Loucy (cell line): ENCODE measurements around the gene KNDC1.

Source experiments
- H2AFZ ChIP-seq: fragments of 200-600 bp; sonication (generic); 2 replicates; pipeline ENCODE4 v1.6.0; 2016; ENCODE audit warnings: antibody characterized with exemption, mild to moderate bottlenecking, low read length, moderate library complexity
- H3F3A ChIP-seq: fragments of 200-600 bp; 2 replicates; pipeline ENCODE4 v1.6.0; 2016; ENCODE audit warnings: antibody characterized with exemption, low read depth, mild to moderate bottlenecking
- H3K27me3 ChIP-seq: fragments of 200-600 bp; sonication (generic); 2 replicates; pipeline ENCODE4 v1.6.1; 2014; ENCODE audit warnings: low read length, mild to moderate bottlenecking; ENCODE audit not compliant: insufficient read depth, poor library complexity, severe bottlenecking
- H3K36me3 ChIP-seq: fragments of 200-600 bp; sonication (generic); 2 replicates; pipeline ENCODE4 v1.6.1; 2016; ENCODE audit warnings: low read length; ENCODE audit not compliant: insufficient read depth
- H3K4me1 ChIP-seq: fragments of 200-600 bp; sonication (generic); 2 replicates; pipeline ENCODE4 v1.5.1; 2014; ENCODE audit warnings: low read length, mild to moderate bottlenecking; ENCODE audit not compliant: insufficient read depth, poor library complexity, severe bottlenecking
- H3K4me2 ChIP-seq: fragments of 200-600 bp; sonication (generic); 2 replicates; pipeline ENCODE4 v1.6.0; 2014; ENCODE audit warnings: antibody characterized with exemption, low read length, low read depth, mild to moderate bottlenecking; ENCODE audit not compliant: poor library complexity, severe bottlenecking
- H3K4me3 ChIP-seq: fragments of 200-600 bp; sonication (generic); 2 replicates; pipeline ENCODE4 v1.5.1; 2014; ENCODE audit warnings: low read length, mild to moderate bottlenecking, mixed read lengths; ENCODE audit not compliant: poor library complexity, severe bottlenecking
- H3K79me2 ChIP-seq: fragments of 200-600 bp; sonication (generic); 2 replicates; pipeline ENCODE4 v1.6.1; 2014; ENCODE audit warnings: low read length; ENCODE audit not compliant: insufficient read depth
- H3K9ac ChIP-seq: fragments of 200-600 bp; sonication (generic); 2 replicates; pipeline ENCODE4 v1.6.0; 2014; ENCODE audit warnings: mild to moderate bottlenecking, low read depth, low read length, moderate library complexity; ENCODE audit not compliant: poor library complexity, severe bottlenecking
- H3K9me2 ChIP-seq: fragments of 200-600 bp; sonication (generic); replicated peaks from 2 replicates; pipeline ENCODE4 v1.6.1; 2016; ENCODE audit warnings: low read depth, low read length, mixed read lengths
- H3K9me3 ChIP-seq: fragments of 200-600 bp; sonication (generic); 2 replicates; pipeline ENCODE4 v1.6.1; 2014; ENCODE audit warnings: mild to moderate bottlenecking, antibody characterized with exemption, low read length, low read depth; ENCODE audit not compliant: insufficient read depth
- H4K20me1 ChIP-seq: fragments of 200-600 bp; sonication (generic); 2 replicates; pipeline ENCODE4 v1.6.0; 2014; ENCODE audit warnings: antibody characterized with exemption, low read length, mild to moderate bottlenecking; ENCODE audit not compliant: insufficient read depth, poor library complexity, severe bottlenecking
- EZH2phosphoT487 ChIP-seq: fragments of 200-600 bp; IDR thresholded peaks from 2 replicates; pipeline ENCODE4 v1.6.1; 2018; ENCODE audit warnings: antibody characterized with exemption, mild to moderate bottlenecking, moderate library complexity, borderline replicate concordance
- TF ChIP-seq, protein P1 (sequence below): fragments of 200-600 bp; sonication (generic); conservative IDR thresholded peaks from 2 replicates; pipeline ENCODE4 v1.5.1; 2014; ENCODE audit warnings: mild to moderate bottlenecking, antibody characterized with exemption, low read length

KNDC1 gene

DNA sequence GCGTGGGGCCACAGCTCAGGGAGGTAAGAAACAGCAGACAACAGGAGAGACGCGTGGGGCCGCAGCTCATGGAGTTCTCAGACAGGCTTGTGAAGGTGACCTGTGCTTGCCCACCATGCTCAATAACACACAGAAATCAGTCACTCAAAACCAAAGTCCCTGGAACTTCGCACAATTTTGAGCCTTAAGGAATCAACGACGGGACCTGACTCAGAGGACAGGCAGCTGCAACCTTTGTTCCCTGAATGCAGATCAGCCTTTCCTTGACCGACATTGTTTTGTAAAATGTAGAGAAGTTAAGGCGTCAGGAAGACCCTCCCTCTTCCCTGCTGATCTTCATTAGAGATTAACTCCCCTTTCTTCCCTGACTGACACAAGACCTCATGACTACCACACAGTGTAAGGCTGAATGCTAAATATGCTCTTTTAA lies 8.5 kb upstream of the KNDC1 start:
- TF ChIP-seq, protein P1, sequence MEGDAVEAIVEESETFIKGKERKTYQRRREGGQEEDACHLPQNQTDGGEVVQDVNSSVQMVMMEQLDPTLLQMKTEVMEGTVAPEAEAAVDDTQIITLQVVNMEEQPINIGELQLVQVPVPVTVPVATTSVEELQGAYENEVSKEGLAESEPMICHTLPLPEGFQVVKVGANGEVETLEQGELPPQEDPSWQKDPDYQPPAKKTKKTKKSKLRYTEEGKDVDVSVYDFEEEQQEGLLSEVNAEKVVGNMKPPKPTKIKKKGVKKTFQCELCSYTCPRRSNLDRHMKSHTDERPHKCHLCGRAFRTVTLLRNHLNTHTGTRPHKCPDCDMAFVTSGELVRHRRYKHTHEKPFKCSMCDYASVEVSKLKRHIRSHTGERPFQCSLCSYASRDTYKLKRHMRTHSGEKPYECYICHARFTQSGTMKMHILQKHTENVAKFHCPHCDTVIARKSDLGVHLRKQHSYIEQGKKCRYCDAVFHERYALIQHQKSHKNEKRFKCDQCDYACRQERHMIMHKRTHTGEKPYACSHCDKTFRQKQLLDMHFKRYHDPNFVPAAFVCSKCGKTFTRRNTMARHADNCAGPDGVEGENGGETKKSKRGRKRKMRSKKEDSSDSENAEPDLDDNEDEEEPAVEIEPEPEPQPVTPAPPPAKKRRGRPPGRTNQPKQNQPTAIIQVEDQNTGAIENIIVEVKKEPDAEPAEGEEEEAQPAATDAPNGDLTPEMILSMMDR: no peak
- no peak for TF ChIP-seq EZH2phosphoT487
- no peaks in the 10 kb centered on the region for H3K36me3 ChIP-seq
- no peaks in the 10 kb centered on the region for H3K79me2 ChIP-seq
- no peaks in the 10 kb centered on the region for H3K9me2 ChIP-seq
- no peak overlapping the region for H2AFZ ChIP-seq
- peaks cover 10% of the 10 kb centered on the region; the same call in 1 of the 2 replicates for H3K9me3 ChIP-seq
- no peaks in the 10 kb centered on the region for H4K20me1 ChIP-seq
- no peaks in the 10 kb centered on the region for H3F3A ChIP-seq
- H3K4me3 ChIP-seq: no peak overlapping the region
- no peaks in the 10 kb centered on the region for H3K27me3 ChIP-seq
- no peaks in the 10 kb centered on the region for H3K4me1 ChIP-seq
- no peak overlapping the region for H3K9ac ChIP-seq
- no peak overlapping the region for H3K4me2 ChIP-seq

DNA sequence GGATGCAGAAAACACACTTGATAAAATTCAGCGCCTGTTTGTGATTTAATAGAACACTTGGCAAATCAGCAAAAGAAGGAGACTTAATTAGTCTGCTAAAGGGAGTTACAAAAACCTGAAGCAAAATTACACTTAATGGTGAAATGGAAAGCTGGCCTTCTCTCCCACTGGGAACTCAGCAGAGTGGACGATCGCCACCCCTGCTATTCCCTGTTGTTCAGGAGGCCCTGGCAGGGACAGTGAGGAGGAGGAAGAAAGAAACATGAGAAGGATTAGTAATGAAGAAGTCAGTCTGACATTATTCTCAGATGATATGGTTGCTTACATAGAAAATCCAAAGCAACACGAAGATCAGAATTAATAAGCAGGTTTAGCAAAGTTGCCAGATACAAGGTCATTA lies 5.6 kb upstream of the KNDC1 start:
- no peak for TF ChIP-seq EZH2phosphoT487
- TF ChIP-seq, protein P1: no peak
- Histone ChIP-seq H4K20me1 (no peaks in the 10 kb centered on the region), H3K9me2 (no peaks in the 10 kb centered on the region), H3K27me3 (no peaks in the 10 kb centered on the region), H3K4me1 (no peaks in the 10 kb centered on the region), H3K4me2 (no peak overlapping the region), H2AFZ (no peak overlapping the region), H3K9me3 (0 out of 2 replicates have a peak, but pooled peaks cover 6% of the 10 kb centered on the region), H3F3A (no peaks in the 10 kb centered on the region), H3K9ac (no peak overlapping the region), H3K79me2 (no peaks in the 10 kb centered on the region), H3K36me3 (no peaks in the 10 kb centered on the region), H3K4me3 (no peak overlapping the region)

DNA sequence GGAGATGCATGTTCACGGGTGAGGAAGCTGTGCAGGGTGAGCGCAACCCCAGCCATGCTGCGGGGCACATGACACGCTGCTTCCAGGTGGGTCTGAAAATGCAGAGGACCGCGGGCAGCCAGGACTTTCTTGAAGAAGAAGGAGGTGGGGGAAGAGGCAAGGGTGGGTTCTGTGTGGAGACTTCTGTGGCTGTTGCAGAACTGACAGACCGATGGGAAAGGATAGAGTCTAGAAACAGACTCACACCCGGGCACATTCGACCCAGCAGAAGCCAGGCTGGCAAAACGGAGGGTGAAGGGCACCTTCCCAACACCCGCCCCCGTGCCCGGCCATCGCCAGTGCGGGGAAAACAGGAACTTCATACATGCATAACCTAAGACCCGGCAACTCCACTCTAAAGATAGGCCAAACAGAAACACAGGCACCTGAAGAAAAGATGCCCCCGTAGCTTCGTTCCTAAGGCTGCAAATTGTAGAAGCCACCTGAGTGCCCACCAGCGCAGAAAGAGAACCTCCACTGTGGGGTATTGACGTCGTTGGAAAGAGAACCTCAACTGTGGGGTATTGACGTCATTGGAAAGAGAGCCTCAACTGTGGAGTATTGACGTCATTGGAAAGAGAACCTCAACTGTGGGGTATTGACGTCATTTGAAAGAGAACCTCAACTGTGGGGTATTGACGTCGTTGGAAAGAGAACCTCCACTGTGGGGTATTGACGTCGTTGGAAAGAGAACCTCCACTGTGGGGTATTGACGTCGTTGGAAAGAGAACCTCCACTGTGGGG lies 4.8 kb upstream of the KNDC1 start:
- Histone ChIP-seq H3K9ac (no peak overlapping the region), H3K4me1 (no peaks in the 10 kb centered on the region), H3K79me2 (no peaks in the 10 kb centered on the region), H3K9me2 (no peaks in the 10 kb centered on the region), H4K20me1 (no peaks in the 10 kb centered on the region), H3K9me3 (0 out of 2 replicates have a peak, but pooled peaks cover 6% of the 10 kb centered on the region), H3K36me3 (no peaks in the 10 kb centered on the region), H3K27me3 (no peaks in the 10 kb centered on the region), H3K4me2 (no peak overlapping the region), H2AFZ (no peak overlapping the region), H3K4me3 (no peak overlapping the region), H3F3A (no peaks in the 10 kb centered on the region)
- TF ChIP-seq, protein P1: no peak
- no peak for TF ChIP-seq EZH2phosphoT487
